ENCODE data around the gene RAB7A.

GRCh38 chr3:128760042-128760441 is 34.1 kb downstream of the RAB7A start:
- TF ChIP-seq, protein P1, sequence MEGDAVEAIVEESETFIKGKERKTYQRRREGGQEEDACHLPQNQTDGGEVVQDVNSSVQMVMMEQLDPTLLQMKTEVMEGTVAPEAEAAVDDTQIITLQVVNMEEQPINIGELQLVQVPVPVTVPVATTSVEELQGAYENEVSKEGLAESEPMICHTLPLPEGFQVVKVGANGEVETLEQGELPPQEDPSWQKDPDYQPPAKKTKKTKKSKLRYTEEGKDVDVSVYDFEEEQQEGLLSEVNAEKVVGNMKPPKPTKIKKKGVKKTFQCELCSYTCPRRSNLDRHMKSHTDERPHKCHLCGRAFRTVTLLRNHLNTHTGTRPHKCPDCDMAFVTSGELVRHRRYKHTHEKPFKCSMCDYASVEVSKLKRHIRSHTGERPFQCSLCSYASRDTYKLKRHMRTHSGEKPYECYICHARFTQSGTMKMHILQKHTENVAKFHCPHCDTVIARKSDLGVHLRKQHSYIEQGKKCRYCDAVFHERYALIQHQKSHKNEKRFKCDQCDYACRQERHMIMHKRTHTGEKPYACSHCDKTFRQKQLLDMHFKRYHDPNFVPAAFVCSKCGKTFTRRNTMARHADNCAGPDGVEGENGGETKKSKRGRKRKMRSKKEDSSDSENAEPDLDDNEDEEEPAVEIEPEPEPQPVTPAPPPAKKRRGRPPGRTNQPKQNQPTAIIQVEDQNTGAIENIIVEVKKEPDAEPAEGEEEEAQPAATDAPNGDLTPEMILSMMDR (IDR thresholded peaks at IDR 0.05): no peak
- TF ChIP-seq POLR2AphosphoS5 (IDR thresholded peaks at IDR 0.05): no peak
- TF ChIP-seq POLR2A (IDR thresholded peaks at IDR 0.05): no peak
